HG03565 (cell line): Measurements from ENCODE around the gene APAF1.
A peak's percentile ranks its signal among the peaks of the same experiment; 100 is the strongest.

Experiments
- ATAC-seq: cut with Tn5 transposase; IDR thresholded peaks from one replicate; pipeline ENCODE4 v1.9.1; 2021; ENCODE audit warnings: mild to moderate bottlenecking, moderate library complexity; ENCODE audit not compliant: unreplicated experiment

APAF1 gene

GRCh38 chr12:98656289-98657101 is 11.4 kb downstream of the APAF1 start:
- ATAC-seq, result peak; percentile 74

- ATAC-seq, result no peak
Measured at GRCh38 chr12:98660521-98660920, 15.4 kb downstream of the APAF1 start.

DNA sequence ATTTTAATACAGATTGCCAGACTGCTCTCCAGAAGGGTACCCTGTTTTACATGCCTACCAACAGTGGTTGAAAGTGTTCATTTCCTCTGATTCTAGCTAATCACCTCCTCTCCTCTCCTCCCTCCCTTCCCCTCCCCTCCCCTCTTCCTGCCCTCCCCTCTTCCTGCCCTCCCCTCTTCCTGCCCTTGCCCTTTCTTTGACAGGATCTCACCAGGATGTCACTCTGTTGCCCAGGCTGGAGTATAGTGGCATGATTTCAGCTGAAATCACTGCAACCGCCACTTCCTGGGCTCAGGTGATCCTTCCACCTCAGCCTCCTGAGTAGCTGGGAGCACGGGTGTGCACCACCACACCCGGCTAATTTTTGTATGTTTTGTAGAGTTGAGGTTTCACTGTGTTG is 24.7 kb downstream of the APAF1 start:
- no peak for ATAC-seq

GRCh38 chr12:98671459-98671858 is 26.4 kb downstream of the APAF1 start:
- ATAC-seq, result no peak

GRCh38 chr12:98674841-98675240 is 29.8 kb downstream of the APAF1 start:
- no peak for ATAC-seq

GRCh38 chr12:98678236-98678945 is 33.3 kb downstream of the APAF1 start:
- ATAC-seq, result no peak

DNA sequence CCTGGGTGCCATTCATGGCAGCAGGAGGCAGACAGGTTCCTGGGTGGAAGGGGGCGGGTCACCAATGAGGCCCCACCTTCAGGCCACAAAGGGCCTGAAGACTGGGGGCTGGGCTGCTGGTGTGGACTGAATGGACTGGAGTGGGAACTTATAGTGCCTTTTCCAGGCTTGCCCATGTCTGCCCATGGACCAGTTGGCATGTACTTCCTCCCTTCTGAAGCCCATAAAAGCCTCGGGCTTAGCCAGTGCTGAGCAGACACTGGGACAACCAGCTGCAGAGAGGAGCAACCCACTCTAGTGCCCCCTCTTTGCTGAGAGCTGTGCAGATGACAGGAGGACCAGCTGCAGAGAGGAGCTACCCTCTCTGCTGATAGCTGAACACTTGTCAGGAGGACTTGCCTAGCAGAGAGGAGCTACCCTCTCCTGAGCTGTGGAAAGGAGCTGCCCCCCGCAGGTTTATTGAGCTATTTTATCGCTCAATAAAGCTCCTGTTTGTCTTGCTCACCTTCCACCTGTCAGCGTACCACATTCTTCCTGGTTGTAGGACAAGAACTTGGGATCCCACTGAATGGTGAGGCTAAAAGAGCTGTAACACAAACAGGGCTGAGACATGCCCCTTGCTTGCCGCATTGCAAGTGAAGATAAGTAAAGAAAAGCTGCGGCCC is 34.0 kb downstream of the APAF1 start:
- ATAC-seq, result no peak

- no peak for ATAC-seq
Measured at GRCh38 chr12:98679611-98680005, 34.5 kb downstream of the APAF1 start.

DNA sequence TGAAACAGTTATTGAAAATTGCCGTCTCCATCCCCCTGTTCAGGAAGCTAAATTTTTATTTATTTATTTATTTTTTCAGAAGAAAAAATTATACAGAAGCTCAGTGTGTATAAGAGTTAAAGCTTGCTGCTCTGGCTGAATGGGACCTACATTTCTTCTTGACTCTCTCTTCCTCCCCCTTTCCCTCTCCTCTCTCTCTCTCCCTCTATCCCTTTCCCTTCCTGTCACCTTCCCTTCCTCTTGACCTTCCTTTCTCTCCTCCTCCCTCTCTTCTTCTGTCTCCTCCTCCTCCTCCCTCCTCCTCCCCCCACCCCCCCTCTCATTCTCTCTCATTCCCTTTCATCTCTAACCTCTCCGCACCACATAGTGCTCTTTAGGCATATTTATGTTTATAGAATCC is 39.1 kb downstream of the APAF1 start:
- ATAC-seq, result no peak

DNA sequence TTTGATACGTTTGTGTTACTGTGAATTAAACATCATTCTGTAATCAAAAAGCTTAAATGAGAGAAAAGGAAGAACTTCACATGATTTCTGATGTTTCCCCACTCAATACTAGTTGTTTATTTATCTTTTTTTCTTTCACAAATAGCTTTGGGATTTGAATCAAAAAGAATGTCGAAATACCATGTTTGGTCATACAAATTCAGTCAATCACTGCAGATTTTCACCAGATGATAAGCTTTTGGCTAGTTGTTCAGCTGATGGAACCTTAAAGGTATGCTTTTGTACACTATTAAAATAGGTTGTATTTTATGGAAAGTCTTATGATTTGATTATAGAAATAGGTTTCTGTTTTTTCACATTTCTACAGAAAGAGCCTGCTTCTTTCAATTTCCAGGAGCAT is 41.5 kb downstream of the APAF1 start:
- ATAC-seq, result no peak

- ATAC-seq, result no peak
Measured at GRCh38 chr12:98691351-98691750, 46.3 kb downstream of the APAF1 start.

DNA sequence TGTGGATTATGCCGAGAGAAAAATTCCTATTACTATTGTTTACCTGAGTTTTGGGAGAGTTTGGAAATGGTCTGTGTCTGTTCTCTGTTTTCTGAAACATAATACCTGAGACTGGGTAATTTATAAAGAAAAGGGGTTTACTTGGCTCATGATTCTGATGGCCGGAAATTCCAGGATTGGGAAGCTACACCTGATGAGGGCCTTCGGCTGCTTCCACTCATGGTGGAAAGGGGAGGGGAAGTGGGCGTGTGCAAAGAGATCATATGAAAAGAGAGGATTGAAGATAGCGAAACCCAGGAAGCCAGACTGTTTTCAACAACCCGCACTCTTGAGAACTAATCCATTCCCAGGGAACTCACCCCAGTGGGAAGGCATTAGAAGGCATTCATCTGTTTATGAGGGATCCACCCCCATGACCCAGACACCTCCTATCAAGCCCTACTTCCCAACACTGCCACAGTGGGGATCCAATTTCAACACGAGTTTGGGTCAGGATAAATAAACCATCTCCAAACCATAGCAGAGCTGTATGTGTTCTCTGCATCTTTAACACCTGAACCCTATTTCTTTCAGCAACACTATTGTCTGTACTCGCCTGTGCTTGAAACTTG is 51.1 kb downstream of the APAF1 start:
- no peak for ATAC-seq

DNA sequence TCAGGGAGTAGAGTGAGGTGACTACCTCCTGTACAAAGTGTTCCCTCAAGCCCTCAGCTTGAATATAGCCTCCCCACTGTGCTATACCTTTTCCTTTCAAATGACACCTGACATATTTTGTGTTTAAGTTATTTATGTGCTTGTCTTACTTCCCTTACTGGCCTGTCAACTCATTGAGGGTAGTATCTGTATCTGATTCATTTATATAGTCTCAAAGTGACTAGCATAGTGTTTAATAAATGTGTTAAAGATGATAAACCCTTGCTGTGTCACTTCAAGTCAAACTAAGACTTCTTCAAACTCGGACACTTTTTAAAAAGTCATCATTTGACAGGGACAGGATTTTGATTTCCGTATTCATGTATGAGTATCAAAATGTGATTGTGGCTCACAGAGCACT is 52.1 kb downstream of the APAF1 start:
- no peak for ATAC-seq

DNA sequence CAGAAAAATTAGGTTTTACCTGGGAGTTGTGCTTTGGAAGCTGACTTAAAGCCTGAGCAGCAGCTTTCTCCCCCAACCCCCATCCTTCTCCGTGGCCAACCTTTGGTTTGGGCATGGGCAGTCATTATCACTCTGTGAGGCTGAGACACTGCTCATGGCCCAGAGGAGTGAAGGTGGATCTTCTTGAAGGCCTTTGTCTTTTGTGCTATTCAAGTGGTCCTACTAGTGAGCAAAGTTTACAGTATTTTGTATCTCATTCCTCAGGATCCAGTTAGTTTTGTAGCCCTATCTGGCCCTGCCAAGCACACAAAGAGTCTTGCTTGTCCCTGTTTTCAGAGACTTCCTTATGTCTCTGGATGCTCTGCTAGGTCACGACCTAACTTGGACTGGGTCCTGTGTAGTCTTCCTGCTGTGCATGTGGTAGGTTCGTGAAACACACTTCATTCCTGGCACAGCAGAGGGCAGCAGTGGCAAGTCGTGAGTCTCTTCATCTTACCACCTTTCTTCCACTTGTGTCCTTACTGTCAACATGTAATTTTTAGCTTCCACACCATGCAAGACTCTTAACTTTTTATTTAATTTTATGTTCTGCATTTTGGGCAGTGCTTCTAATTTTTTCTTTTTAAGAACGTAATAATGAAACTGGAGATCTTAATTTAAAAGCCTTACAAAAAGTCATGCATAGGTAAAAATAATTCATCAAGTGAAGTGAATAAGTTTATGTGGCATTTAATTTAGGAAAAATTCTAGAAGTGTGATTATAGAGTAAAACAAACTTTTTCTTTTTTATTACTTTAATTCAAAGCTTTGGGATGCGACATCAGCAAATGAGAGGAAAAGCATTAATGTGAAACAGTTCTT is 53.7 kb downstream of the APAF1 start:
- ATAC-seq, result peak; percentile 90

GRCh38 chr12:98699586-98699985 is 54.5 kb downstream of the APAF1 start:
- ATAC-seq, result no peak

DNA sequence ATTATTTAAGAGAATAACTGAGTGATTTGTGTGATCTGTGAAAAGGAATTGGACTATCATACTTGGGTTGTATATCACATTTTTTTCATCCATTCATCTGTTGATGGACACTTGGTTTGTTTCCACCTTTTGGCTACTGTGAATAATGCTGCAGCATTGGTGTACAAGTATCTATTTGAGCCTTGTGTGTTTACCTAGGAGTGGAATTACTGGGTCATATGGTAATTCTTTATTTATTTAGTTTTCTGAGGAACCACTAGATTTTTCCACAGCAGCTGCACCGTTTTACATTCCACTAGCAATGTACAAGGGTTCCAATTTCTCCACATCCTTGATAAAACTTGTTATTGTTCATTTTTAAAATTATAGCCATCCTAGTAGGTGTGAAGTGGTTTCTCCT is 56.1 kb downstream of the APAF1 start:
- ATAC-seq, result no peak

DNA sequence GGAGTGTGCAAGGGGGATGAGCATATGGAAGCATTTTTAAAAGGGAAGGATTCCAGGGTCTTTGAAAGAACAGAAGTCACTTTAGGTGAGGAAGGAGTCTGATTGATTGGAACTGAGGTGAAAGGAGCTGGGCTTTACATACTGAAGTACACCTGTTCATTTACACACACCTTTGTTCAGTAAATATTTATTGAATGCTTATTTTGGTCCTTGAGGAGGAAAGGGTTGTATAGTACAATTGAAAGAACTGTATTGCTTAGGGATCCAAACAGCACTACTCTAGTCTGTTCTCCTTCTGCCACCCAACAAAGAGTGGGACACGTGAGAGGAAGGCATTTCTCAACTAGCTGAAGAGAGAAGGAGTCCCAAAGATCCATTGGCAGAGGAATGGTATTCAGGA is 63.9 kb downstream of the APAF1 start:
- ATAC-seq, result no peak

DNA sequence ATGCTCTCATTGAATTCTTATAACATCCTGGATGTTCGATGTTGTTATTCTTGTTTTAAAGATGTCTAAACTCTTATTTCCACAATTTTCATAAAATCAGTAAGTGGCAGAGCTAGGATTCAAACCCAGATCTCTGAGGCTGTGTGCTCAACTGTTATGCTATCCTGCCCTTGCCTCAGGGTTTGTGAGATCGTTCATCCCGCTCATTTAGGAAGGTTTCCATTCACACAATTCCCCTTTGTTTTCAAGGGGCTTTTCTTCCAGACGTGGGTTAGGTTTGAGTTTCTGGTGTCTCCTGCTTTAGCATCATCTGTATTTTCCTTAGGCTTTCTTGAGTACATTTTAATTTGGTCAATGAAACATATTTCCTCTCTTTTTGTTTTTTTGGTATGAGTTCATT is 69.3 kb downstream of the APAF1 start:
- ATAC-seq, result no peak

DNA sequence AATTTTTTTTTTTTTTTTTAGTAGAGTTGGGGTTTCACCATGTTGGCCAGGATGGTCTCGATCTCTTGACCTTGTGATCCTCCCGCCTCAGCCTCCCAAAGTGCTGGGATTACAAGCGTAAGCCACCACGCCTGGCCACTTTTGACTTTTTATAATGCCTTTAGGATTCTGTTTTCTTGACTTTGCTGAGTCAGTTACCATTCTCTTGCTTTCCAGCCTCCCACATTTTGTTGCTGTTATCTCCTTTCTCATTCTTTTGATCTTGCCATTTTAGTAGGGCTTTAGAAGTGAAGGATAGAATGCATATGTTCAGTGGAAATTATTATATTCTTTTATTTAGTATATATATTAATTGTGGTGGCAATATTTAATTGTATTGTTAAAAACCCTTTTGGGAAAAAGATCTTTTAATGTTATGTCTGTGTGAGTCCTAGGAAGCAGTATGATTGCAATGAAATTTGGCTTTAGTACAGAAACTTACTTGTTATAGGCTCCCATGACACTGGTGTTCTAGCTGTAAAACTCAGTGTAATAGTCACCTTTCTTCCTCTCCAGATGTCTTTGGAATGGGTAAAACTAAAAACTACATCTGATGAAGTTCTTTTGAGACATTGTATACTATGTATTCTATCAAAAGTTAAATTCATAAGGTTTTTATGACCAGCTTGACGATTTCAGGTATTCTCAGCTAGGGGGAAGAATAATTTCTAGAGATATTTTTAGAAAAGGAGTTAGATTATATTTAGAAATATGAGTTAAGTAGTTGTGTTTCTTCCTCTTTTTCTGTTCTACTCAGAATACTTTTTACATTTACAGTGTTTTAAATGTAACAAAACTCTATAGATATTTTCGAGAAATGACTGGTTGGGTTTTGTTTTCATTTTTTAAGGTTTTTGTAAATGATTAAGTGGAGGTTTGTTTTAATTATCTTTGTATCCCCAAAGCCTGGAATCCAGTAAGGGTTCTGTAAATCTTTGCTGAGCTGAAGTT is 74.7 kb downstream of the APAF1 start:
- ATAC-seq, result peak; percentile 45
